ENCODE measurements around the gene EIF3I. TPM values are rescaled to one million over a fixed set of nuclear protein-coding genes. Genes with fewer than 3 reads are reported as not detected.
A peak's percentile ranks its signal among the peaks of the same experiment; 100 is the strongest.

The EIF3I gene
- total and polyA plus RNA-seq, 2 of the 8 experiments (the other 6 are each of a cell fraction or from before 2014, with no cell fraction given), result 247 to 346 TPM

DNA sequence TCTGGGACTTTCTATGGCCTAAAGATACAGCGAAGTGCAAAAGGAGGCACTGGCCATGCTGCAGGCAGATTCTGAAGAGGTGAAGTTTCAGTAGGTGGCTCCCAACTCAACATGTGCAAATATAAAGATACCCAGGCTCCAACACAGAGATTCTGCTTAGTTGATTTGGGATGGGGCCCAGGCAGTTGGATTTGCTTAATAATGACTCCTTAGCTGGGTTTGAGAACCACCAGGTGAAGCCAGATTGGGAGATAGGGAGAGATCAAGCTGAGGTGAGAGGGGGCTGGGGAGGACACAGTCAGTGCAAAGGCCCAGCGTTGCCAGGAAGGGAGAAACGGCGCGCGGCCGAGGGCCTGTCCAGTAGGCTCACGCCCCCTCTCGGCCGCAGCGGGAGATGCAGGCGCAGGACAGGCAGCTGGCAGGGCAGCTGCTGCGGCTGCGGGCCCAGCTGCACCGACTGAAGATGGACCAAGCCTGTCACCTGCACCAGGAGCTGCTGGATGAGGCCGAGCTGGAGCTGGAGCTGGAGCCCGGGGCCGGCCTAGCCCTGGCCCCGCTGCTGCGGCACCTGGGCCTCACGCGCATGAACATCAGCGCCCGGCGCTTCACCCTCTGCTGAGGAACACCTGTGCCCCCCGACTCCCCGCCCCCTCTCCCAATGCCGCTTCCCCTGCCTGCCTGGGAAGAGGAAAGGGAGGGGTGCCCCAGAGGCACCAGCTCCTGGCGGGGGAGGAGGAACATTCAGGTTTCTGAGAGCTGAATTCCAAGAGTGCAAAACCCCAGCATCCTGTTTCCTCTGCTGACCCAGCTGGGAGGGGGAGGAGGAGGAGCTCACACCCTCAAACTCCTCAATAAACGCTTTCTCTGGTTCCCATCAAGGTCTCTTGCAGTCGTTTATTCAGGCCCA, 26.0 kb downstream of the EIF3I start (continued):
- TF ChIP-seq, protein P1, sequence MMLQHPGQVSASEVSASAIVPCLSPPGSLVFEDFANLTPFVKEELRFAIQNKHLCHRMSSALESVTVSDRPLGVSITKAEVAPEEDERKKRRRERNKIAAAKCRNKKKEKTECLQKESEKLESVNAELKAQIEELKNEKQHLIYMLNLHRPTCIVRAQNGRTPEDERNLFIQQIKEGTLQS (IDR thresholded peaks at IDR 0.05; ENCODE audit: insufficient read depth, low read depth, low read length), result no peak
- TF ChIP-seq KDM5A (IDR thresholded peaks at IDR 0.05; ENCODE audit: low read length) (no peak), SIN3A (conservative IDR thresholded peaks at IDR 0.05 in 1 of 2, IDR thresholded peaks at IDR 0.05 in 1 of 2; ENCODE audit: low read depth in 1 of 2, low read length in 2 of 2) (peak; percentile 82 to 98; a peak in 3 of 4 replicates), SIX5 (IDR thresholded peaks at IDR 0.05; ENCODE audit: low read depth, low read length) (no peak), YY1 (IDR thresholded peaks at IDR 0.05; ENCODE audit: low read depth, low read length) (peak; percentile 40; the same call in 1 of the 2 replicates), TAF1 (IDR thresholded peaks at IDR 0.05; ENCODE audit: low read depth, low read length) (peak; percentile 62; the same call in 1 of the 2 replicates), ZNF274 (IDR thresholded peaks at IDR 0.05; ENCODE audit: borderline replicate concordance, extremely low read depth, low read length) (no peak), NANOG (IDR thresholded peaks at IDR 0.05; ENCODE audit: insufficient read depth, low read depth, low read length, poor library complexity, severe bottlenecking) (peak; percentile 37), POU5F1 (IDR thresholded peaks at IDR 0.05; ENCODE audit: low read depth, low read length) (no peak), SP4 (IDR thresholded peaks at IDR 0.05; ENCODE audit: low read length) (no peak), CHD1 (IDR thresholded peaks at IDR 0.05; ENCODE audit: low read depth, low read length) (no peak), TCF12 (IDR thresholded peaks at IDR 0.05; ENCODE audit: low read depth, low read length) (peak; percentile 84), BACH1 (IDR thresholded peaks at IDR 0.05; ENCODE audit: low read length) (no peak), GABPA (IDR thresholded peaks at IDR 0.05; ENCODE audit: borderline replicate concordance, insufficient read depth, low read length) (peak; percentile 13; the same call in 1 of the 2 replicates), ASH2L (IDR thresholded peaks at IDR 0.05; ENCODE audit: low read length) (peak; percentile 80), HDAC2 (IDR thresholded peaks at IDR 0.05; ENCODE audit: borderline replicate concordance in 1 of 2, low read depth in 2 of 2, low read length in 2 of 2) (peak in 1 of 2 experiments; percentile 88; a peak in 1 of 4 replicates), MAFK (IDR thresholded peaks at IDR 0.05; ENCODE audit: low read depth, low read length) (no peak), NRF1 (IDR thresholded peaks at IDR 0.05; ENCODE audit: low read depth, low read length) (no peak), HDAC6 (IDR thresholded peaks at IDR 0.05; ENCODE audit: low read depth, low read length) (no peak), POLR2AphosphoS5 (IDR thresholded peaks at IDR 0.05; ENCODE audit: low read depth, low read length) (peak; percentile 21; the same call in 1 of the 2 replicates), BCL11A (IDR thresholded peaks at IDR 0.05; ENCODE audit: low read depth in 2 of 2, low read length in 2 of 2) (no peak), TBP (IDR thresholded peaks at IDR 0.05; ENCODE audit: low read depth, low read length) (peak; percentile 51; the same call in 1 of the 2 replicates), SAP30 (IDR thresholded peaks at IDR 0.05; ENCODE audit: insufficient read depth, insufficient replicate concordance, low read length) (no peak), SIRT6 (IDR thresholded peaks at IDR 0.05; ENCODE audit: low read length) (no peak)
